ENCODE results near the gene BCAR3.

BCAR3 gene

DNA sequence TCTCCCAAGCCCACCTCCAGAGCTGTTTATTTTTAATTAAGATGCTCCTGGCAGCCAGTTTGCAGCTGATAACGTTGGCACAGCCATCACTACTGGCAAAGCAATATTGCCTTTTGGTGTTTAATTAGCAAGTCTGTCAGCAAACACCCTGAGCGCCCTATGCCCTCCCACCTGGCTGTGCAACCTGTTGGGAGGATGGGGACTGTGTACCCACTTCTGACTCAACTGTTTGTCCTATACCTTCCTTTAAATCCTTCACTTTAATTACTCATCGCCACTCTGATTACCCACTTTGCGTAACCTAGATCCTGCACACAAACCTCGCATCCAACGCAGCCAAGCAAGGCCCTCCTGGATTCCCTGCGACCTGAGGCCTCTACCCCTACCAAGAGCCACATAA, 67.1 kb downstream of the BCAR3 start:
- DNase-seq = no peak

- peak; percentile 53 for DNase-seq
Measured at GRCh38 chr1:93613898-93614297, 67.7 kb downstream of the BCAR3 start.

DNA sequence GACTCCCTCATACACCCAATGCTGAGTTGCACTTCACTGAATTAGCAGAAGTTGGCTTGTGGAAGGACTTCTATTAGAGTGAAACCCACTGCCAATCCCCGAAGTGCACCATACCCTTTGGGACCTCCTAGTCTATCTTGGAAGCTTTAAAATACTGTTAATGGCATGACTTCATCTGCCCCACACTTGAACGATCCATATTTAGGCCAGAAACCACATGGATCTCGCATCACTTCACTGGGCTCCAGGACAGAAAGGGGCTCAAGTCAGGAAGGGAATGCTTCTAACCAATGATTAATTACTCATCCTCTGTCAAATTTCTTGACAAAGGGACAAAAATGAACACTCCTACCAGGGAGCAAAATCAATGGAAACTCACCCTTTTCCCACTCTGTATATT, 69.1 kb downstream of the BCAR3 start:
- DNase-seq = peak; percentile 94

DNA sequence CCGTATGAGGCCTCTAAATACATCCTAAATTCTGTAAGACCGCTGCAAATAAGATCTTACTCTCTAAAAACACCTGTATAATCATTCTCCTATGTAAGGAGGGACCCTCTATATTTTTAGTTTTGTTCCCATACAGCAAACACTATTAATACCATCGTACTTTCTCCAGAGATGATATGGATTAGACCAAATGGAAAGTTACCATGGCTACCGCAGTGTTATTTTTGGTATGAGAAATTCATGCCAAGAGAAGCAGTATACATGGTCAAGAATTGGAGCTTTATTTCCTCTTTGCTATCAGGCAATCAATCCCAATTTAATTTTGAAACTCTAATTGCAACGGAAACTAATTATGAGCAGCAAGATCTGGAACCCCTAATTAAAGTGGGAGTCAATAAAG, 70.0 kb downstream of the BCAR3 start:
- no peak for DNase-seq

- DNase-seq = no peak
Measured at GRCh38 chr1:93609536-93609935, 72.1 kb downstream of the BCAR3 start.

- DNase-seq = peak; percentile 90
Measured at GRCh38 chr1:93608187-93609109, 73.2 kb downstream of the BCAR3 start.

DNA sequence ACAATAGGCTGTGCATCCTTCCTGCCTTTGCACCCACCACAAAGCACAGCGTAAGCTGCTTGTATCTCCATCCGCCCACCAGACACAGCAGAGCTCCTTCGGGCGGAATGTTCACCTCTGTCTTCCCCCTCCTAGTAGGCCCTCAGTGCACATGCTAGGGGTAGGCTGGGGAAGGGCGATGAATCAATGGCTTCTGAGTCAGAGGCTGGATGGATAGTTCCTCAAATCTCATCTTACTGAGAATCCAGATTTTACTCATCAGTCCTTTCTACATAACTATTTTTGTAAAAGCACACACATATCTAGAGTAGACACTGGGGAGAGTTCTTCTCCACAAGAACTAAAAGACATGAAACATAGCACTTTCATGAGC, 73.8 kb downstream of the BCAR3 start:
- DNase-seq = no peak

DNA sequence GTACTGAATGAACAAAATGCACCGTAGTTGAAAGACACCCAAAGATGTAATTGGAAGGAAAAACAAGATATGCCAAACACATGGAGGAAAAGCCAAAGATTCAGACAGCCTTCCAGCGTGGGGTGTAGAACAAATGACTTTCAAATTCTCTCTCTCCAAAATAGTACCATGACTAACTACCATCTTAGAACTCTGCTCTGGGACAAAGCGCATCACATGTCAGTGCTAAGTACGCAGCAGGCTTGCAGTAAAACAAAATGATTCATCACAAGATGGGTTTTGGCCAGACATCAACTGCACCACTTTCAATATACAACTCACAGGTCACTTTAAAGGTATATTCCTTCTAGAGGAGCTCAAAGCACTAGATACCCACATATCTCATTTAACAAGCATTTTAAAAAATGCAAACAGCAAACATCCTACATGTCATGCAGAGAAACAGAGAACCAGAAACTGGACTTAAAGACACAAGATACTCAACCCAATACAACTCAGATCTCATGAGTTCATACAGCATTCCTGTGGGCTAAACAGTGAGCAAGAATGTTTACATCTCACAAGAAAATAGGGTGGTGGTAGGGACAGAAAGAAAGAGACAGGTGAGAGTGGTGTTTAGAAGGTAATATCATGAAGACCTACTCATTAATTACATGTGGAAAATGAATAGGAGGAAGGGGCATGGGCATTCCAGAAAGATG, 75.7 kb downstream of the BCAR3 start:
- peak; percentile 76 for DNase-seq

DNA sequence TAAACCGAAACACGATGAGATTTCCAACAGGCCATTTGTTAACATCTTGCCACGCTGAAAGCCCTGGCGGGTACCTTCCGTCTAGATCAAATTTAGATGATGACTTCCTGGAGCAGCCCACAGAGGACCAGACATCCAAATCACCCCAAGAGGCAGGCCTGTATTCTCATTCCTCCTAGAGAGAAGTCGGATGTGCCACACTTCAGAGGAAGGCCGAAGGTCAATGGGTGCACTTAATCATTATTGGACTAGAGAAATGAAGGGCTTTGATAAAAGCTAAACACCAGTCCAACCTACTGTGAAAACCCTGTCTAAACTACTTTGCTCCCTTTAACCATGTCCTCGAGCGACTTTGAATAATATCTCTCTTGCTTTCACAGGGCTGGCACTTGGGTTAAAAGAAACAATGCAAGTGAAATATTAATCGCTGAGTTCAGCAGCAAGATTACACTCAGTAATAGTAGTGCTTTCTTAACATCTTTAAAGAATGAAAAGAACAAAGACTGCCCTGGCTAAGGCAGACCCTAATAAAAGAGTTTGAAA, 76.5 kb downstream of the BCAR3 start:
- DNase-seq = no peak

GRCh38 chr1:93604411-93604810, 77.2 kb downstream of the BCAR3 start:
- no peak for DNase-seq

DNA sequence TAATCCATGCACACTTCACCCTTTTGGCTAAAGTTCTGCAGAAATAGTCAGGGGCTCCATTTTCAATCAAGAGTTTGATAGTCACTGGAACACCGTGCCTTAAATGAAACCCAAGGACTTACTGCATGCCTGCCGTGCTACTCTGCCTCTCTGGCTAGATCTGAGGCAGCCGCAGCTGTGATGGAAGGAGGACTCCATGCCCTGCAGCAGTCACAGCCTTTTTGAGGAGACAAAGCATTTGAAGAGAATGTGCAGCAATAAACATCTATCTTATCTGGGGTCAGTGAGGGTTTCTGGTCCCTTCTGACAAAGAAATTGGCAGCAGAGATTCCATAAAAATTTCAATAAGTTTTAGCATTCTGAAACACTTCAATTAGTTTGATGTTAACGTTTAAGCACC, 78.0 kb downstream of the BCAR3 start:
- no peak for DNase-seq

GRCh38 chr1:93603106-93603505, 78.5 kb downstream of the BCAR3 start:
- no peak for DNase-seq

DNA sequence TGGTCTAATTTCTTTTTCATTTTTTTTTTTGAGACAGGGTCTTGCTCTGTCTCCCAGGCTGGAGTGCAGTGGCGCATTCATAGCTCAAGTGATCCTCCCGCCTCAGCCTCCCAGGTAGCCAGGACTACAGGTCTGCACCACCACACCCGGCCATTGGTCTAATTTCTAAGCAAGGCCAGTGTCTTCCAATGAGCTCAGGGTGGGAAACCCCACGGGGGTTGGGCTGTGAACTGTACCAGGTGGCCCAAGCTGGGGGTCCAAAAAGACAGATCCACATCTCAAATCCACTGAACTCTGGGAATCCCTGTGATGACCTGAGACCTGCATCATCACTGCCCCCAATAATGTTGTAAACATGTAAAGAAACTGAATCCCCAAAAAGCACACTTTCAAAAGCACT, 79.5 kb downstream of the BCAR3 start:
- DNase-seq = no peak

DNA sequence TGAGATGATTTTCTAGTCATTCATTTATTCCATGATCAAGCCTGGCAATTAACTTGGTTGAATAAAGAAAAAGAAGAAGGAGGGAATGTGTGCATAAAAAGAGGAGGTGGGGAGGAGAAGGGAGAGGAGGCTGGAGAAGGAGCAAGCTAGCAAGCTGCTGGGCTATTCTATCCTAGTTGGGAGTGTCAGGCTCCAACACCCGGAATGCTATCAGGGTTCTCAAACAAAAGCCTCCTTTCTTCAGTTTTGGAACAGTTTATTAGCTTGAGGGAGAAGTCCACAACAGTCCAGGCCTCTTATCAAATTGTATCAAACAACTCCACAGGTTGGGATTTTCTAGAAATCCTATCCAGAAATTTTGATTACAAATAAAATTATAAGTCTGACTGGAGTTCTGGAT, 80.0 kb downstream of the BCAR3 start:
- no peak for DNase-seq

DNA sequence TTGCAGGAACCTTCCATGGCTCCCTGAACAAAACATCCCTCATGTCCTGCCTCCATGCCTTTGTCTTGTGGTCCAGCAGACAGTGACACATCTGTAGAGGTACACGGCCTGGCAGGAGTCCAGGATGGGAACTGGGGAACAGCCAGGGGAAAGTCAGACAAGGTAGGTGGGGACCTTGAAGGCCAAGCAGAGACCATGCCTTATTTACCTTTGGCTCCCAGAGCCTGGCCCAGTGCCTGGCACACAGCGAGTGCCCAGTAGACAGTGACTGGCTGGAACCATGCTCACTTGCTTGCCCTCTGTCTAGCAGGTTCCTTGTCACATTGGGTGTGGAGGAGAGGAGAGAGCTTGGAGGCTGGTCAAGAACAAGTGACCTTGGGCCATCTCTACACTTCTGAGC, 81.0 kb downstream of the BCAR3 start:
- no peak for DNase-seq

DNA sequence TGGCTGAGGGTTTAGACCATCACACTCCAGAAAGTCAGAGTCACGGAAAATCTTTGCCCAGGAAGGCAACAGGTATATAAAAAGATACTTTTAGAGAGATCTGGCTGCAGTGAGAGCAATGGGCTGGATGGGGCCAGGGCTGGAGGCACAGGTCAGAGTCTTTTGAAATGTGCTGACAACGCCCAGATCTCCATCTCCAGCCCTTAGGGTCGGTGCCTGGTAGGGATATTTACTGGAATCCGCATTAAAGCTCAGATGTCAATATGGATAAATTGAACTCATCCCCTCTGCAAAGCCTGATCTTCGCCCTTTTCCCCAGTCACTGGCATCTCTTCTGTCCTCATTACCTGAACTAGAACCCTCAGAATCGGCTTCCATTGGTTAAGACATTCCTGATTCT, 82.2 kb downstream of the BCAR3 start:
- DNase-seq = no peak

GRCh38 chr1:93598861-93599439, 82.7 kb downstream of the BCAR3 start:
- DNase-seq = no peak

DNA sequence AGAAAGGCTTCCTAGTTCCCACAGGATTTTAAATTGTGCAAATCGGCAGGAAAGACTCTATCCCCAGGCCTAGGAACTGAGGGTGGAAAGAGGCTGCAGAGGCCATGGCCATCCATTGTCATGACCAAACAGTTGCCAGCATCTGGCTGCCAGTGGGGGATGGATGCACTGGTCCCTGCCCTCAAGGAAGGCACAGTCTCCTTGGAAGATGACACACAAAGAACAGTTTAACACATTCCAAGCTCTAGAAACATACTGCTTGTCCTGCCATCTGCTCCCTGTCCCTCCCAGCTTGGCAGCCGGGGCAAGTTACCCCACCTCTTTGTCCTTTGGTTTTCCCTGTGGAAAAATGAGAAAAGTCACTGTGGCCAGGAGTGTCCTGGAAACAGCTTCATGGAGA, 83.2 kb downstream of the BCAR3 start:
- peak; percentile 58 for DNase-seq

DNA sequence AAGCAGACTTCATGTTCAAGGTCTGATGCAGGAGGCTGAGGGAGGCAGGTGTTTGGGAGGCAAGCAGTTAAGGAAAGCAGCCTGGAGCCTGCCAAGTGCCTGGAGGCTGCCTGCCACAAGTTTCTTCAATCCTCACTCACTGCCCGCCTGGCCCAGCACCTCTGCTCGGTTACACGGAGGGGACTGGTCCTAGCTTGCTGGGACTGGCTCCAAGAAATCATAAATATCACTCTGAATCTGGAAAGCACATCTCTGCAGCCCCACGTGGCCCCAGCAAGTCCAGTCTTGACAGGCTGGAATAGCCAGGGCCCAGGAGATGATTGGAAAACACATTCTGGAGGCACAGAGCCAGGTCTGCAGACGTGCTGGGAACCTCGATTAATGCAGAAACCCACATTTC, 83.9 kb downstream of the BCAR3 start:
- peak; percentile 99 for DNase-seq

GRCh38 chr1:93596329-93597089, 85.1 kb downstream of the BCAR3 start:
- DNase-seq = no peak

- DNase-seq = no peak
Measured at GRCh38 chr1:93595743-93596142, 85.9 kb downstream of the BCAR3 start.

DNA sequence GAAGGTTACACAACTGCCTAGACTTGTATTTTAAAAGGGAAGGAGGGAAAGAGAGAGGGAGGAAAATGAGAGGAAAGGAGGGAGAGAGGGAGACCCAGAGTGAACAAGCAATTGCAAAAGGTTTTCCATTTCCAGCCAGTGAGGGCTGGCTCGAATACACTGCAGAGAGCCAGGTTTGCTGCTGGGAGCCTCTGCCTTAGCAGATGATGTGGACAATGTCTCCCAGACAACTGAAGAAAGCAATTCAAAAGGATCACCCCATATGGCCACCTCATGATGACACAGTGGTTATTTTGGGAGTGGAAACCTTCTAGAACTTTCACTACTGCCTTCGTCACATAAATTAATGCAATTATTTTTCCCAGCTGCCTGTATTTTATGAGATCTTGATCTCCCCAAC, 86.4 kb downstream of the BCAR3 start:
- DNase-seq = peak; percentile 57

GRCh38 chr1:93594603-93594880, 87.1 kb downstream of the BCAR3 start:
- DNase-seq = no peak
